Skin of body (tissue), 3 donors: ENCODE measurements around the gene PPP1R12B. TPM values are rescaled to one million over a fixed set of nuclear protein-coding genes. Genes with fewer than 3 reads are reported as not detected.
"Not testable (repeated sequence)": the region's sequence is repeated elsewhere in the genome, so short reads cannot be mapped to it uniquely, and the experiment has no call there.

ENCODE experiments used
- DNase-seq: peaks from one replicate; lab custom pipeline; 2025; lab: John Stamatoyannopoulos, UW
- small RNA-seq: library from RNA; depleted of rRNA; stranded (forward); fragments of <200 nt; gene quantifications from one replicate; pipeline ENCODE3, GENCODE V24; 2014; ENCODE audit warnings: low replicate concordance
- total RNA-seq: library from RNA; depleted of rRNA; stranded (reverse); fragments of >200 nt; gene quantifications from one replicate; pipeline ENCODE4 v1.2.3, GENCODE V29; 2014

PPP1R12B gene
- total RNA-seq, 1 donor from 2014 or later: 43.0 TPM

- DNase-seq: not testable (repeated sequence)
Measured at GRCh38 chr1:202629257-202629811, 280.8 kb downstream of the PPP1R12B start.

GRCh38 chr1:202630096-202630495, 281.6 kb downstream of the PPP1R12B start:
- DNase-seq: not testable (repeated sequence)

- DNase-seq: no peak
Measured at GRCh38 chr1:202630541-202630940, 282.0 kb downstream of the PPP1R12B start.

- no peak for DNase-seq
Measured at GRCh38 chr1:202631076-202631923, 282.8 kb downstream of the PPP1R12B start.

GRCh38 chr1:202632241-202632640, 283.7 kb downstream of the PPP1R12B start:
- DNase-seq: no peak

- not testable (repeated sequence) for DNase-seq
Measured at GRCh38 chr1:202636171-202636570, 287.7 kb downstream of the PPP1R12B start.

GRCh38 chr1:202637321-202638018, 289.0 kb downstream of the PPP1R12B start:
- not testable (repeated sequence) for DNase-seq

GRCh38 chr1:202638019-202638700, 289.7 kb downstream of the PPP1R12B start:
- DNase-seq: no peak

- DNase-seq: not testable (repeated sequence)
Measured at GRCh38 chr1:202638701-202639305, 290.3 kb downstream of the PPP1R12B start.

GRCh38 chr1:202639500-202639899, 291.0 kb downstream of the PPP1R12B start:
- no peak for DNase-seq

GRCh38 chr1:202642212-202642611, 293.7 kb downstream of the PPP1R12B start:
- DNase-seq: no peak

Small RNA genes lying within 50 kb of the gene (small RNA-seq; reads per million reads assigned to genes)
- gene AC099336.2 (not detected), gene RF00156 (not detected), gene RNU6-89P (not detected)

Other genes with a start within 250 kb of the PPP1R12B start
- gene GPR37L1, start 225.8 kb upstream of the PPP1R12B start, total RNA-seq: not detected
- 20.8 TPM for gene ARL8A, start 204.0 kb upstream of the PPP1R12B start, total RNA-seq
- gene PTPN7, start 188.1 kb upstream of the PPP1R12B start, total RNA-seq: 1.4 TPM
- gene LGR6, start 154.9 kb upstream of the PPP1R12B start, total RNA-seq: 11.9 TPM
- 11.2 TPM for gene UBE2T, start 6.8 kb upstream of the PPP1R12B start, total RNA-seq